Ectodermal cell (in vitro differentiated cells): ENCODE results near the gene EEF1A2.

ENCODE experiments used
- H3K27ac ChIP-seq: 2 replicates; pipeline ENCODE4 v1.7.0; 2013; ENCODE audit warnings: mild to moderate bottlenecking, low read depth, low read length; ENCODE audit not compliant: insufficient read depth, poor library complexity, severe bottlenecking
- H3K27me3 ChIP-seq: 2 replicates; pipeline ENCODE4 v1.7.0; 2013; ENCODE audit warnings: mild to moderate bottlenecking, low read length; ENCODE audit not compliant: insufficient read depth, control insufficient read depth, poor library complexity, severe bottlenecking
- H3K36me3 ChIP-seq: one replicate; pipeline ENCODE4 v1.7.0; 2013; ENCODE audit warnings: low read length; ENCODE audit not compliant: control insufficient read depth, insufficient read depth
- H3K4me1 ChIP-seq: one replicate; pipeline ENCODE4 v1.7.0; 2013; ENCODE audit warnings: low read length; ENCODE audit not compliant: control insufficient read depth, insufficient read depth
- H3K4me3 ChIP-seq: 2 replicates; pipeline ENCODE4 v1.7.0; 2013; ENCODE audit warnings: low read depth, low read length, control low read depth; ENCODE audit not compliant: insufficient read depth
- H3K9me3 ChIP-seq: 2 replicates; pipeline ENCODE4 v1.7.0; 2013; ENCODE audit warnings: mild to moderate bottlenecking, low read length, moderate library complexity; ENCODE audit not compliant: control insufficient read depth
- WGBS, 2 experiments: methylation state at CpG; one replicate each; pipeline ENCODE4 v1.1.7; 2013; ENCODE audit warnings: missing lambda C conversion rate in 2 of 2; 5-methylcytosine and 5-hydroxymethylcytosine counted together

EEF1A2 gene

GRCh38 chr20:63492982-63493381 lies 5.9 kb downstream of the EEF1A2 start:
- H3K4me1 ChIP-seq = peaks cover 2% of the 10 kb centered on the region
- no peaks in the 10 kb centered on the region for H3K9me3 ChIP-seq
- H3K4me3 ChIP-seq = no peak overlapping the region
- H3K27ac ChIP-seq = no peak overlapping the region
- H3K27me3 ChIP-seq = peaks cover 60% of the 10 kb centered on the region
- H3K36me3 ChIP-seq = no peaks in the 10 kb centered on the region
- 96 to 97% methylated on average over 14 of the region's 14 CpGs for WGBS, 2 experiments

DNA sequence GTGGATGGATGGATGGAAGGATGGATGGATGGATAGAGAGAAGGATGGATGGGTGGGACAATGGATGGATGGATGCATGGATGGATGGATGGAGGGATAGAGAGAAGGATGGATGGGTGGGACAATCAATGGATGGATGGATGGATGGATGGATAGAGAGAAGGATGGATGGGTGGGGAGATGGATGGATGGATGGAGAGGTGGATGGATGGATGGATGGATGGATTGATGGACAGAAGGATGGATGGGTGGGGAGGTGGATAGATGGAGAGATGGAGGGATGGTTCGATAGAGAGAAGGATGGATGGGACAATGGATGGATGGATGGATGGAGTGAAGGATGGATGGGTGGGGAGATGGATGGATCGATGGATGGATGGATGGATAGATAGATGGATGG lies 6.4 kb downstream of the EEF1A2 start:
- Histone ChIP-seq H3K9me3 (no peaks in the 10 kb centered on the region), H3K27ac (no peak overlapping the region), H3K27me3 (peaks cover 60% of the 10 kb centered on the region), H3K4me3 (no peak overlapping the region), H3K36me3 (no peaks in the 10 kb centered on the region), H3K4me1 (peaks cover 2% of the 10 kb centered on the region)
- 90 to 91% methylated on average over 2 of the region's 2 CpGs for WGBS, 2 experiments

- Histone ChIP-seq H3K9me3 (no peaks in the 10 kb centered on the region), H3K4me3 (no peak overlapping the region), H3K27ac (no peak overlapping the region), H3K36me3 (no peaks in the 10 kb centered on the region), H3K27me3 (peaks cover 60% of the 10 kb centered on the region), H3K4me1 (peaks cover 2% of the 10 kb centered on the region)
- WGBS, 2 experiments = 67 to 68% methylated on average over 4 of the region's 4 CpGs
Measured at GRCh38 chr20:63491635-63492230, 7.2 kb downstream of the EEF1A2 start.

GRCh38 chr20:63491078-63491477 lies 7.8 kb downstream of the EEF1A2 start:
- Histone ChIP-seq H3K27ac (no peak overlapping the region), H3K9me3 (no peaks in the 10 kb centered on the region), H3K27me3 (peaks cover 53% of the 10 kb centered on the region), H3K36me3 (no peaks in the 10 kb centered on the region), H3K4me1 (peaks cover 2% of the 10 kb centered on the region), H3K4me3 (no peak overlapping the region)
- WGBS, 2 experiments = 86 to 88% methylated on average over 4 of the region's 4 CpGs

DNA sequence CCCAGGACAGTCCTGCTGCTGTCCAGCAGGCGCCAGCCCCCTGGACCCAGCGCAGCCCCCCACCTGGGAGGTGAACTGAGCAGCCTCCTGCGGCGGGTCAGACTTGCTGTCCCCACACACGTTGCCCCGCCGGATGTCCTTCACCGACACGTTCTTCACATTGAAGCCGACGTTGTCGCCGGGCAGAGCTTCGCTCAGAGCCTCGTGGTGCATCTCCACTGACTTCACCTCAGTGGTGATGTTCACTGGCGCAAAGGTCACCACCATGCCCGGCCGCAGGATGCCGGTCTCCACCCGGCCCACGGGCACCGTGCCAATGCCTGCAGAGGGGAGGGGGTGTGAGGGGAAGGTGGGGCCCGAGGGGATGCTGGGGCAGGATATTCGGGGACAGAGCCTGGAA lies 8.5 kb downstream of the EEF1A2 start:
- Histone ChIP-seq H3K27ac (no peak overlapping the region), H3K4me1 (peaks cover 2% of the 10 kb centered on the region), H3K4me3 (no peak overlapping the region), H3K9me3 (no peaks in the 10 kb centered on the region), H3K36me3 (no peaks in the 10 kb centered on the region), H3K27me3 (peaks cover 47% of the 10 kb centered on the region)
- WGBS, 2 experiments = 93 to 94% methylated on average over 24 of the region's 24 CpGs

GRCh38 chr20:63488315-63489251 lies 10.3 kb downstream of the EEF1A2 start:
- H3K9me3 ChIP-seq = no peaks in the 10 kb centered on the region
- H3K27ac ChIP-seq = no peak overlapping the region
- no peaks in the 10 kb centered on the region for H3K36me3 ChIP-seq
- H3K4me1 ChIP-seq = peaks cover 2% of the 10 kb centered on the region
- peak overlapping the region; percentile 11 for H3K4me3 ChIP-seq
- H3K27me3 ChIP-seq = peaks cover 46% of the 10 kb centered on the region
- WGBS, 2 experiments = 25% methylated on average over 83 of the region's 83 CpGs

GRCh38 chr20:63487781-63488241 lies 11.1 kb downstream of the EEF1A2 start:
- peaks cover 46% of the 10 kb centered on the region for H3K27me3 ChIP-seq
- no peak overlapping the region for H3K4me3 ChIP-seq
- peaks cover 2% of the 10 kb centered on the region for H3K4me1 ChIP-seq
- WGBS, 2 experiments = 16 to 19% methylated on average over 39 of the region's 40 CpGs
- no peaks in the 10 kb centered on the region for H3K9me3 ChIP-seq
- no peaks in the 10 kb centered on the region for H3K36me3 ChIP-seq
- H3K27ac ChIP-seq = no peak overlapping the region

DNA sequence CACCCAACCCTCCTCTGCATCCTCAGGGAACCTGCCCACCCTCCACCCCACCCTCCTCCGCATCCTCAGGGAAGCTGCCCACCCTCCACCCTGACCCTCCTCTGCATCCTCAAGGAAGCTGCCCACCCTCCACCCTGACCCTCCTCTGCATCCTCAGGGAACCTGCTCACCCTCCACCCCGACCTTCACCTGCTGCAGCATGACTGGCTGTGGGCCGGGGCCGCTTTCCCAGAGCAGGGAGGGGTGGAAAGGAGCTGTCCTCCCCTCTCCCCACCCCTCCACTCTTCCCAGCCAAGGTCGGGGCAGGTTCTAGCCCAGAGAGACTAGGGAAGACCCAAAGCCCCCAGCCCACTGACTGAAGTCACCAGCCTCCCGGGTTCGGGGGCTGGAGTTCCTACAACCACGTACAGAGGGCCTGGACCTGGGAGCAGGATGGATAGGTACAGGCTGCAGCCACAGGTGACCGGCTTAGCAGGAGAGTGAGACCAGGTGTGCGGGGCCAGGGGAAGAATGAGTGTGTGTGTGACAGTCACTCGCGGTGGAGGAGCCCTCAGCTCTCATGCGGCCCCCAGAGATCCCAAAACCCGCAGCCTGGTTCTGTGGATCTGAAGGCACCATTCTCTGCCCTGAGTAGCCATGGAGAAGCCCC lies 11.6 kb downstream of the EEF1A2 start:
- no peak overlapping the region for H3K4me3 ChIP-seq
- H3K9me3 ChIP-seq = no peaks in the 10 kb centered on the region
- no peaks in the 10 kb centered on the region for H3K36me3 ChIP-seq
- no peak overlapping the region for H3K27ac ChIP-seq
- H3K4me1 ChIP-seq = peaks cover 5% of the 10 kb centered on the region
- peaks cover 46% of the 10 kb centered on the region for H3K27me3 ChIP-seq
- WGBS, 2 experiments = 59 to 65% methylated on average over 14 of the region's 14 CpGs

DNA sequence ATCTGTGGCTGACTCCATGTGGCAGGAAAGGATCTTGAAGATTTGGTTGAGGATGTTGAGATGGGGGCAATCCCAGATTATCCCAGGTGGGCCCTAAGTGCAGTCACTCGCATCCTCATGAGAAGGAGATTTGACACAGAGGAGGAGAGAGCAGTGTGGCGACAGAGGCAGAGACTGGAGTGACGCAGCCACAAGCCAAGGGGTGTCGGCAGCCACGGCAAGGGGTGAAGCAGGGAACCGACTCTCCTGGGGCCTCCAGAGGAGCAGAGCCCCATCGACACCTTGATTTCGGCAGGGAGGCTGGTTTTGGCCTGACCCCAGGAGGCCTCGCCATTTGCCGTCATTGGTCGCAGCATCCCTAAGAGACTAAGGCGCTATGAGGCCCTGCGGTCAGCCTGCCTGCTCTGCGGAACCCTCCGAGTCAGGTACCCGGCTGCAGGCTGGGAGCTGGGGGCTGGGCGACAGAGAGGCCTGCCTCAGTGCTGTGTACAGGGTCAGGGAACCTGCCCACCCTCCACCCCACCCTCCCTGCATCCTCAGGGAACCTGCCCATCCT lies 12.5 kb downstream of the EEF1A2 start:
- no peak overlapping the region for H3K4me3 ChIP-seq
- peaks cover 46% of the 10 kb centered on the region for H3K27me3 ChIP-seq
- no peak overlapping the region for H3K27ac ChIP-seq
- no peaks in the 10 kb centered on the region for H3K36me3 ChIP-seq
- H3K4me1 ChIP-seq = peaks cover 11% of the 10 kb centered on the region
- H3K9me3 ChIP-seq = no peaks in the 10 kb centered on the region
- 92% methylated on average over 17 of the region's 17 CpGs for WGBS, 2 experiments
